H1 (cell line): ENCODE data around the gene CCDC74A. TPM values are rescaled to one million over a fixed set of nuclear protein-coding genes. Genes with fewer than 3 reads are reported as not detected.

ENCODE experiments used
- CTCF ChIA-PET: fragments of 300-600 bp; sonication (Branson Sonifier 250); formaldehyde crosslinking; loops from one replicate; lab custom pipeline; 2021; ENCODE audit not compliant: partially characterized antibody; lab: Charles Lee
- POLR2A ChIA-PET: fragments of 300-600 bp; sonication (Branson Sonifier 250); formaldehyde crosslinking; loops from one replicate; lab custom pipeline; 2021; ENCODE audit warnings: inconsistent platforms; ENCODE audit not compliant: partially characterized antibody; lab: Charles Lee
- DNase-seq, 2 experiments: peaks; one replicate each; pipeline versions ENCODE4 v3.0.0 to v3.0.0-alpha.2; 2010 to 2022; ENCODE audit warnings: low spot score in 2 of 2, low read depth in 1 of 2, mixed read lengths in 1 of 2
- FAIRE-seq: peaks from 2 replicates; lab custom pipeline; 2011; peaks lifted over from hg19 to GRCh38; lab: Jason Lieb, UNC
- H2AFZ ChIP-seq: 2 replicates; pipeline ENCODE4 v1.8.1; 2012; ENCODE audit warnings: low read length, inconsistent platforms
- H2AK5ac ChIP-seq: 2 replicates; pipeline ENCODE4 v1.6.1; 2013; ENCODE audit warnings: low read depth, low read length
- H2BK120ac ChIP-seq: replicated peaks from 2 replicates; pipeline ENCODE3; 2013; ENCODE audit warnings: low read depth, low read length, inconsistent platforms
- H2BK12ac ChIP-seq: 2 replicates; pipeline ENCODE4 v1.6.1; 2013; ENCODE audit warnings: low read depth, low read length
- H2BK15ac ChIP-seq: 2 replicates; pipeline ENCODE4 v1.6.1; 2013; ENCODE audit warnings: low read length
- H2BK20ac ChIP-seq: 2 replicates; pipeline ENCODE4 v1.6.1; 2013; ENCODE audit warnings: low read length
- H2BK5ac ChIP-seq: 2 replicates; pipeline ENCODE4 v1.6.1; 2013; ENCODE audit warnings: low read depth, low read length
- H3K14ac ChIP-seq: 2 replicates; pipeline ENCODE4 v1.6.1; 2013; ENCODE audit warnings: inconsistent platforms; ENCODE audit not compliant: insufficient read length
- H3K18ac ChIP-seq: 2 replicates; pipeline ENCODE4 v1.6.1; 2013; ENCODE audit warnings: low read length; ENCODE audit errors: extremely low read depth
- H3K23ac ChIP-seq: 2 replicates; pipeline ENCODE4 v1.6.1; 2013; ENCODE audit warnings: inconsistent platforms; ENCODE audit not compliant: insufficient read length
- H3K23me2 ChIP-seq: 2 replicates; pipeline ENCODE4 v1.6.1; 2013; ENCODE audit warnings: low read depth, low read length
- H3K27ac ChIP-seq: 2 replicates; pipeline ENCODE4 v1.6.1; 2011; ENCODE audit warnings: low read depth, low read length, inconsistent platforms
- H3K27me3 ChIP-seq, 4 experiments: replicated peaks in 1 of 4; 1 replicate in 1 of 4; 2 replicates in 3 of 4; pipeline versions ENCODE4 v1.6.1 to v1.8.1; 2011 to 2013; ENCODE audit warnings: low read length in 3 of 4, mild to moderate bottlenecking in 3 of 4, inconsistent platforms in 2 of 4, mixed read lengths in 2 of 4, moderate library complexity in 1 of 4; ENCODE audit not compliant: control insufficient read depth in 3 of 4, insufficient read depth in 3 of 4; ENCODE audit errors: extremely low read depth in 1 of 4
- H3K36me3 ChIP-seq, 4 experiments: 2 replicates each; pipeline versions ENCODE4 v1.6.1 to v1.8.1; 2011 to 2013; ENCODE audit warnings: mild to moderate bottlenecking in 4 of 4, low read length in 3 of 4, moderate library complexity in 2 of 4, control low read depth in 1 of 4, inconsistent platforms in 1 of 4; ENCODE audit not compliant: insufficient read depth in 4 of 4, control insufficient read depth in 2 of 4
- H3K4ac ChIP-seq: replicated peaks from 2 replicates; pipeline ENCODE3; 2013; ENCODE audit warnings: low read length, low read depth, mixed read lengths, inconsistent platforms; ENCODE audit not compliant: insufficient read length
- H3K4me1 ChIP-seq, 4 experiments: replicated peaks in 1 of 4; 1 replicate in 1 of 4; 2 replicates in 3 of 4; pipeline versions ENCODE4 v1.6.1 to v1.8.1; 2011 to 2013; ENCODE audit warnings: low read length in 3 of 4, inconsistent platforms in 2 of 4, mixed read lengths in 1 of 4; ENCODE audit not compliant: insufficient read depth in 4 of 4, control insufficient read depth in 3 of 4
- H3K4me2 ChIP-seq, 2 experiments: 2 replicates each; pipeline versions ENCODE4 v1.6.1 to v1.8.1; 2011 to 2013; ENCODE audit warnings: low read depth in 2 of 2, low read length in 2 of 2, control low read depth in 1 of 2, inconsistent platforms in 1 of 2, mild to moderate bottlenecking in 1 of 2; ENCODE audit not compliant: insufficient read depth in 1 of 2
- H3K4me3 ChIP-seq, 4 experiments: fragments of 200-600, 300-600 bp in 1 of 4; sonication (generic), shearing (Covaris generic), sonication (Bioruptor Twin) in 1 of 4; 2 replicates each; pipeline versions ENCODE4 v1.5.1 to v1.8.1; 2011 to 2016; ENCODE audit warnings: low read length in 4 of 4, low read depth in 3 of 4, control low read depth in 2 of 4, inconsistent platforms in 2 of 4, mild to moderate bottlenecking in 2 of 4, mixed read lengths in 1 of 4, moderate library complexity in 1 of 4; ENCODE audit not compliant: insufficient read depth in 2 of 4; ENCODE audit errors: extremely low read depth in 1 of 4
- H3K56ac ChIP-seq: replicated peaks from 2 replicates; pipeline ENCODE3; 2013; ENCODE audit warnings: low read depth, mild to moderate bottlenecking, mixed read lengths, low read length, inconsistent platforms; ENCODE audit not compliant: insufficient read length
- H3K79me1 ChIP-seq: 2 replicates; pipeline ENCODE4 v1.6.1; 2013; ENCODE audit warnings: low read depth, low read length, control low read depth
- H3K79me2 ChIP-seq, 2 experiments: 2 replicates each; pipeline versions ENCODE4 v1.6.1 to v1.8.1; 2012 to 2013; ENCODE audit warnings: low read length in 2 of 2, mild to moderate bottlenecking in 2 of 2, inconsistent platforms in 1 of 2; ENCODE audit not compliant: insufficient read depth in 2 of 2, control insufficient read depth in 1 of 2
- H3K9ac ChIP-seq, 4 experiments: replicated peaks in 1 of 4; 1 replicate in 1 of 4; 2 replicates in 3 of 4; pipeline versions ENCODE4 v1.6.1 to v1.8.1; 2011 to 2013; ENCODE audit warnings: low read depth in 3 of 4, low read length in 3 of 4, control low read depth in 2 of 4, mild to moderate bottlenecking in 2 of 4, moderate library complexity in 2 of 4, inconsistent platforms in 1 of 4; ENCODE audit errors: extremely low read depth in 1 of 4
- H3K9me3 ChIP-seq, 2 experiments: 2 replicates each; pipeline versions ENCODE4 v1.6.1 to v1.8.1; 2012 to 2013; ENCODE audit warnings: mild to moderate bottlenecking in 2 of 2, moderate library complexity in 2 of 2, control low read depth in 1 of 2, inconsistent platforms in 1 of 2, low read depth in 1 of 2, low read length in 1 of 2, mixed read lengths in 1 of 2; ENCODE audit not compliant: insufficient read depth in 2 of 2
- H4K20me1 ChIP-seq, 2 experiments: replicated peaks in 1 of 2; 2 replicates each; pipeline versions ENCODE3 to v1.8.1; 2011 to 2013; ENCODE audit warnings: inconsistent platforms in 2 of 2, low read length in 2 of 2, mild to moderate bottlenecking in 1 of 2; ENCODE audit not compliant: insufficient read depth in 2 of 2, control insufficient read depth in 1 of 2
- H4K5ac ChIP-seq: 2 replicates; pipeline ENCODE4 v1.6.1; 2013; ENCODE audit warnings: low read length, low read depth, mixed read lengths, inconsistent platforms; ENCODE audit not compliant: insufficient read length
- H4K8ac ChIP-seq: 2 replicates; pipeline ENCODE4 v1.8.0; 2013; ENCODE audit warnings: mild to moderate bottlenecking, moderate library complexity, low read length, inconsistent platforms; ENCODE audit not compliant: insufficient read depth; ENCODE audit errors: extremely low read depth
- H4K91ac ChIP-seq: replicated peaks from 2 replicates; pipeline ENCODE3; 2013; ENCODE audit warnings: low read length, mixed read lengths, inconsistent platforms; ENCODE audit not compliant: insufficient read length
- BRCA1 ChIP-seq: IDR thresholded peaks from 2 replicates; pipeline ENCODE4 v1.6.1; 2012; ENCODE audit warnings: low read depth, low read length, improper control_type of control experiment
- CBX5 ChIP-seq: fragments of 300-800, 300-1000 bp; sonication (generic); IDR thresholded peaks from 2 replicates; pipeline ENCODE4 v1.7.1; 2016; ENCODE audit warnings: antibody characterized with exemption, low read length, low read depth
- CHD2 ChIP-seq: IDR thresholded peaks from 2 replicates; pipeline ENCODE4 v1.6.1; 2012; ENCODE audit warnings: low read length, improper control_type of control experiment
- EP300 ChIP-seq, 2 experiments: IDR thresholded peaks; 1 replicate in 1 of 2; 2 replicates in 1 of 2; pipeline ENCODE4 v1.6.1; 2011 to 2012; ENCODE audit warnings: low read depth in 2 of 2, low read length in 2 of 2, mild to moderate bottlenecking in 2 of 2, borderline replicate concordance in 1 of 2, inconsistent platforms in 1 of 2, moderate library complexity in 1 of 2
- HDAC2 ChIP-seq, 2 experiments: fragments of 300-600 bp in 1 of 2; sonication (generic) in 1 of 2; IDR thresholded peaks; 2 replicates each; pipeline ENCODE4 v1.6.1; 2011 to 2012; ENCODE audit warnings: low read depth in 2 of 2, low read length in 2 of 2, mild to moderate bottlenecking in 2 of 2, moderate library complexity in 2 of 2, borderline replicate concordance in 1 of 2, inconsistent platforms in 1 of 2
- POLR2AphosphoS5 ChIP-seq: IDR thresholded peaks from 2 replicates; pipeline ENCODE4 v1.6.1; 2011; ENCODE audit warnings: low read depth, low read length
- POU5F1 ChIP-seq: IDR thresholded peaks from 2 replicates; pipeline ENCODE4 v1.6.1; 2011; ENCODE audit warnings: low read depth, mild to moderate bottlenecking, low read length, moderate library complexity
- SIX5 ChIP-seq: IDR thresholded peaks from 2 replicates; pipeline ENCODE4 v1.6.1; 2011; ENCODE audit warnings: mild to moderate bottlenecking, low read depth, low read length
- SRF ChIP-seq: IDR thresholded peaks from 2 replicates; pipeline ENCODE4 v1.6.1; 2011; ENCODE audit warnings: mild to moderate bottlenecking, low read depth, low read length, moderate library complexity
- TEAD4 ChIP-seq: IDR thresholded peaks from 2 replicates; pipeline ENCODE4 v1.6.1; 2012; ENCODE audit warnings: low read depth, low read length, inconsistent platforms, mixed read lengths
- WGBS, 2 experiments: shearing (Covaris generic) in 1 of 2; methylation state at CpG; one replicate each; pipeline versions ENCODE4 v1.1.6 to v1.1.7; 2013 to 2015; ENCODE audit warnings: low lambda C conversion rate in 2 of 2, mixed read lengths in 2 of 2, inconsistent platforms in 1 of 2, low coverage in 1 of 2, missing lambda C conversion rate in 1 of 2; ENCODE audit not compliant: insufficient replicate concordance in 2 of 2, insufficient coverage in 1 of 2, insufficient read length in 1 of 2; ENCODE audit errors: extremely low coverage in 1 of 2, missing lambda C conversion rate in 1 of 2; 5-methylcytosine and 5-hydroxymethylcytosine counted together
- polyA plus RNA-seq, 7 experiments: library from polyadenylated mRNA; depleted of rRNA in 3 of 7; stranded (reverse) in 5 of 7; unstranded in 2 of 7; fragments of >200 nt in 5 of 7; fragments of 200-250 nt in 2 of 7; gene quantifications; 1 replicate in 5 of 7; 2 replicates in 1 of 7; 4 replicates in 1 of 7; pipeline versions ENCODE4 v1.2.1 to v1.2.3, GENCODE V29; 2011 to 2013; ENCODE audit warnings: missing spikeins in 2 of 7, mixed read lengths in 2 of 7
- total RNA-seq: library from RNA; stranded (reverse); fragmentation: NEBNext Ultra II Directional; extraction: Animal tissue kit (Norgen Biotek cat#: 25700); gene quantifications from 2 replicates; pipeline ENCODE4 v1.2.1, GENCODE V29; 2021
- TF ChIP-seq, protein P1 (sequence below): IDR thresholded peaks from 2 replicates; pipeline ENCODE4 v1.6.1; 2012; ENCODE audit warnings: inconsistent platforms

CCDC74A gene
- total and polyA plus RNA-seq, 2 of the 8 experiments (the other 6 are each of a cell fraction or from before 2014, with no cell fraction given): 18.1 to 21.0 TPM

DNA sequence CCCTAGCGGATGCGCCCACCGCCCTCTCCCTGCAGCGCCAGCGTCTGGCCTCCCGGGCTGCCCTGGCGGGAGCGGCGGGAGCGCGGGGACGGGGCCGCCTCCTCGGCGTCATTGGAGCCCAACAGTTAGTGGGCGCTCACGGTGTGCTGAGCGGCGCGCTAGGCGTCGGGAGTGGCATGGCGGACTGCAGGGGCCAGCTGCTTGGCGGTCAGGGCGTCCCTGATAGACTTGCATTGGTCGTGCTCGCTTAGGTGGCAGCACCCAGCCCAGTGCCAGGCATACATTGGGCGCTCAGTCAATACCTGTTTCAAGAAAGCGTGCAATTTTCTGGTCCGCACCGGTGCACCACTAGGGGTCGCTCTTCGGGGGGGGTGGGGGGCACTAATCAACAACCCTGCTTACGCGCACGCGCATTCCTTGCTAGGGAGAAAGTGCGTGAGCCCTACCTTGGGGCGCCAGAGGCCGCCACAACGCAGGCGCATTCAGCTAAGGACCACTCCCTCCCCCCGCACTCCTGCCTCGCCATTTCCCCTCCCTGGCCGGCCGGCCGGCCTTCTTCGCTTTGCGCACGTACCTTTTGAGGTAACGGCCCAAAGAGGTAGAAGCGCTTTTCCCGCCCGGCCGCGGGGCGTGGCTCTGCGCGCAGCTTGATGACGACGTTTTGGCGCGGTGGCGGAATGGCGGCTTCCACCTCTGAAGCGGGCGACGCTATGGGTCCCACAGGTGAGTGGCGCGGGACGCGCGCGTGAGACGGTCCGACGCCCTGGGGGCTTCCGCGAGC, 35.1 kb upstream of the CCDC74A start:
- CTCF ChIA-PET: interaction anchor here (0.6 to 6.3 kb wide), 24 partner anchors 10 to 1695 kb away, joined by 3 to 53 read pairs (median 4); no protein-coding TSS in a partner anchor
- H3K18ac ChIP-seq: peak overlapping the region; percentile 95
- H3K79me1 ChIP-seq: peaks cover 7% of the 10 kb centered on the region
- H3K9me3 ChIP-seq: no peaks in the 10 kb centered on the region
- peak overlapping the region; percentile 72 to 97 (median 94) for H3K4me3 ChIP-seq
- no peak overlapping the region for H2BK15ac ChIP-seq
- H3K4ac ChIP-seq: peak overlapping the region; percentile 8
- no peaks in the 10 kb centered on the region for H3K27me3 ChIP-seq
- no peak overlapping the region for H3K23ac ChIP-seq
- peak overlapping the region; percentile 94 for H3K27ac ChIP-seq
- DNase-seq (peak; percentile 90 to 98), FAIRE-seq (no peak)
- H3K36me3 ChIP-seq: peaks cover 0 to 3% (median 0%) of the 10 kb centered on the region in 4 experiments; a peak in 1 of 8 replicates
- peak overlapping the region; percentile 41 to 96 for H3K4me2 ChIP-seq
- peak overlapping the region; percentile 90 for H2BK5ac ChIP-seq
- H4K5ac ChIP-seq: peak overlapping the region; percentile 90
- H3K23me2 ChIP-seq: peaks cover 5% of the 10 kb centered on the region; the same call in 1 of the 2 replicates
- H3K4me1 ChIP-seq: peaks cover 0 to 8% (median 6%) of the 10 kb centered on the region in 4 experiments; a peak in 6 of 7 replicates
- H4K91ac ChIP-seq: peak overlapping the region; percentile 69
- peak overlapping the region; percentile 56; the same call in 1 of the 2 replicates for H2AFZ ChIP-seq
- POLR2A ChIA-PET: interaction anchor here (0.7 to 2.2 kb wide), 15 partner anchors 9 to 399 kb away, joined by 3 to 8 read pairs (median 4); partner anchors contain the start of gene FAM168B
- peak overlapping the region; percentile 80 to 98 (median 96) for H3K9ac ChIP-seq
- H3K56ac ChIP-seq: peak overlapping the region; percentile 90
- H3K14ac ChIP-seq: no peak overlapping the region
- no peak overlapping the region for H2BK12ac ChIP-seq
- H2AK5ac ChIP-seq: no peak overlapping the region
- H4K20me1 ChIP-seq: peaks cover 0 to 4% of the 10 kb centered on the region in 2 experiments
- H2BK20ac ChIP-seq: no peak overlapping the region
- H3K79me2 ChIP-seq: peaks cover 31 to 60% of the 10 kb centered on the region in 2 experiments
- H4K8ac ChIP-seq: peak overlapping the region; percentile 99; the same call in 1 of the 2 replicates
- 1% methylated on average over 63 of the region's 79 CpGs; no CpG with 5 or more reads in 1 of the 2 experiments for WGBS, 2 experiments
- H2BK120ac ChIP-seq: no peak overlapping the region
- TF ChIP-seq CBX5 (no peak), POU5F1 (no peak), EP300 (IDR thresholded peaks at IDR 0.05; ENCODE audit: borderline replicate concordance in 1 of 2, low read depth in 2 of 2, low read length in 2 of 2) (no peak), TEAD4 (peak; percentile 23; the same call in 1 of the 2 replicates), SIX5 (no peak), CHD2 (0 out of 2 replicates have a peak, but pooled peaks have one; percentile 15), POLR2AphosphoS5 (peak; percentile 71), SRF (peak; percentile 68; the same call in 1 of the 2 replicates), HDAC2 (IDR thresholded peaks at IDR 0.05; ENCODE audit: borderline replicate concordance in 1 of 2, low read depth in 2 of 2, low read length in 2 of 2) (peak in 1 of 2 experiments; percentile 71; a peak in 1 of 4 replicates), BRCA1 (no peak)
- TF ChIP-seq, protein P1, sequence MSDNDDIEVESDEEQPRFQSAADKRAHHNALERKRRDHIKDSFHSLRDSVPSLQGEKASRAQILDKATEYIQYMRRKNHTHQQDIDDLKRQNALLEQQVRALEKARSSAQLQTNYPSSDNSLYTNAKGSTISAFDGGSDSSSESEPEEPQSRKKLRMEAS: peak; percentile 30
